Measurements from ENCODE around the gene GPC6.

Gene GPC6

GRCh38 chr13:93231867-93232266 is 5.3 kb downstream of the GPC6 start:
- DNase-seq, result no peak

GRCh38 chr13:93233997-93234416 is 7.4 kb downstream of the GPC6 start:
- no peak for DNase-seq

GRCh38 chr13:93234459-93234858 is 7.9 kb downstream of the GPC6 start:
- no peak for DNase-seq

DNA sequence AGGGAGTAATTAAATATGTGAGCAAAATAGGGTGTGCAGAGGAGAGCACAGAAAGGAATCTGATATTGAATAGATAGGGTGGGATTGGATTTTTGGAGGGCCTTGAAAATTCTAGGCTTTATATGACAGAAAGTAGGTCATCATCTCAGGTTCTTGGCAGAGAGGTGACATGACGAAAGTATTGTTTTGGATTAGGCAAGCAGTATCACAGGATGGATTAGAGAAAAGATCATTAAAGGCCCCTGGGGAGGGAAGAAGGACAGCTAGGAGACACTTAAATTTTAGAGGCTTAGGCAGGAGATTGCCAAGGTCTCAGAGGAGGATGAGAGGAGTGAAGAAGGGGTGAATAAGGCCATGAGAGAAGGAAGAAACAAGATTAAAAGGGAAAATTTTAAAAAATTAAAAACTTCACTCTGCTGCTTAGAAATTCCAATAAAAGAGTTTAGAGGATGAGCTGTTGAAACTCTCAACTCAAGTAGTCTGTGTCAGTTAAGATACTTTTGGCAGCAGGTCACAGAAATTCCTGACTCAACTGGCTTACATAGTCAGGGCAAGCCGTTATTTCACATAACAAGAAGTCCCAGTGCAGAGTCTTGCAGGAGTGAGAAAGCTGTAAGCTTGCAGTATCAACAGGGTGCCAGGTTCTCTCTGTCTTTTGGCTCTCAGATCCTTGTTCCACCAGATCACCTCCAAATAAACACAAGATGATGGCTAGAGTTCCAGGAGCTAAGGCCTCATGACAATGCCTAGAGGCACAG is 8.8 kb downstream of the GPC6 start:
- no peak for DNase-seq

- no peak for DNase-seq
Measured at GRCh38 chr13:93238711-93239110, 12.1 kb downstream of the GPC6 start.

GRCh38 chr13:93243375-93244063 is 16.9 kb downstream of the GPC6 start:
- no peak for DNase-seq

GRCh38 chr13:93244141-93244917 is 17.7 kb downstream of the GPC6 start:
- no peak for DNase-seq

GRCh38 chr13:93244918-93245280 is 18.3 kb downstream of the GPC6 start:
- DNase-seq, result no peak

DNA sequence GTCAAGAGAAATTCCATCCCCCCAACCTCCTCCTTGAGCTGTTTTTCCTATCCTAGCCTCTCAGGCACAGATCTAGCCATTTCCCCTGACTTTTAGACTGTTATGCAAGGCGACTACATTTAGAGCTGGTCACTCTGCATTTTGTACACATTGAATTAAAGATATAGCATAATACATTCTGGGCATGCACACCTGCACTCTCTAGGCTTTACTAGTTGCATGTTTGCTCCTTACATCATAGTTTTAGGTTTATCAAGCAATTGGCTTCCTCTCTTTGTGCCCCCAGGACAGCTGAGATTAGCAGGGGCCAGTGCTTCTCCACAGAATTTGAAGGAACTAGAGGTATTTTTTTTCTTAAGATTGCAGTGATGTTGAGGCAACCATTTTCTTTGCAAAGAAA is 19.5 kb downstream of the GPC6 start:
- DNase-seq, result no peak

DNA sequence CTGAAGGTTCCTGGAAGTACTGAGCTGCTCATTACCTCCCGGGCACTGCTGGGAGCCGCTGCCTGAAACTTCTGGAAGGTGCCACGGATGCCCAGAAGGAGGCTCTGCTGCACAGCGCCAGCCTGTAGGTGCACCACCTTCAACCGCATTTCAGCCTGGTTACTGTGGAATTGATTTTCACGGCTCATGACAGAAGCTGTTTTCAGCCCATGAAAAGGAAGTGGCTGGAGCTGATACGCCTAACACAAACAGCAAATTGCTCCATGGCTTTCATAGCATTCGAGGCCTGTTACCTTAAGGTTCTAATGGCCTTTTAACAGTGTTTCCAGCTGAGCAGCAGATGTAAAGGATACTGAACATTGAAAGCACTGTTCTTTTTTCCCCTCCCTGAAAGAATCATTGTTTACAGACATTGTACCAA is 22.0 kb downstream of the GPC6 start:
- DNase-seq, result no peak

DNA sequence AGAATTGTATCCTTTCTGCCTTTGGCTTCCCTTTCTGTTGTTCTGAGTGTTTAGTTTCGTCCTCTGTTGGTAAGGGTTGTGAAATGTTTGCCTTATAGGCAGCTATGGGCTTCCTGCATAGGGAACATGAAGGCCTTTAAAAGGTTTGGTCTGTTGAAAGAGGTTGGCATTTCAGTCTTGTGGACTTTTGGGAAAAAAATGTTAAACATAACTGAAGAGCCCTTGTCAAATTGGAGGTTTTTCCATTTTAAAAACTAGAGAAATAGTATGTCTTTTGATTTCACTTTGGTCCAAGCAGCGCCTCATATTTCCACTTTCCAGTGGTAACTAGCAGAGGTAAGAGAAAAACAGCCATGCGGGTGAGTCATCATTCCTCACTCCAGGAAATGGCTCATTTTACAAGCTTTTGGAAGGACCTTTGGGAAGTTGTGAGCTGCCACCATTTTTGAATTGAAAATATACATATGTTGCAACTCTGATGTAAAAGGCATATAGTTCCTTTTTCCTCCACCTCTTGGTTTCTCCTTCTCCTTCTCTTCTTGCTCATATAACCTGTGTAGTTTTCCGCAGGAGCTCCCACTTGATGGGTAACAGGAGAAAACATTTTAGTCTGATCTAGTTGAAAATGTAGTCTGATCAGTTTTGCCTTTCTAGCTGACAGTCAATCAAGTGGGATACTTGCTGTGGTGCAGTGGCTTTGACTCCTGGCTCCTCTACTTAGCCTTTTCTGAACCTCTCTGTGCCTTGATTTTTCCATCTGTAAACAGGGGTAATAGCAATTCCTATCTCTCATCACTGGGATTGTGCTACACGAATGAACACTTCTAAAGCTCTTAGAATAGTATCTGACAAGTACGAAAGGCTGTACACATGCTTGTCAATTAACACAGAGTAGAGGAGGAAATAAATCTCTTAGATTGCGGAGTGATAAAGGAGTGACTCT is 23.0 kb downstream of the GPC6 start:
- no peak for DNase-seq

GRCh38 chr13:93254775-93255174 is 28.2 kb downstream of the GPC6 start:
- DNase-seq, result no peak

- no peak for DNase-seq
Measured at GRCh38 chr13:93256998-93257397, 30.4 kb downstream of the GPC6 start.

DNA sequence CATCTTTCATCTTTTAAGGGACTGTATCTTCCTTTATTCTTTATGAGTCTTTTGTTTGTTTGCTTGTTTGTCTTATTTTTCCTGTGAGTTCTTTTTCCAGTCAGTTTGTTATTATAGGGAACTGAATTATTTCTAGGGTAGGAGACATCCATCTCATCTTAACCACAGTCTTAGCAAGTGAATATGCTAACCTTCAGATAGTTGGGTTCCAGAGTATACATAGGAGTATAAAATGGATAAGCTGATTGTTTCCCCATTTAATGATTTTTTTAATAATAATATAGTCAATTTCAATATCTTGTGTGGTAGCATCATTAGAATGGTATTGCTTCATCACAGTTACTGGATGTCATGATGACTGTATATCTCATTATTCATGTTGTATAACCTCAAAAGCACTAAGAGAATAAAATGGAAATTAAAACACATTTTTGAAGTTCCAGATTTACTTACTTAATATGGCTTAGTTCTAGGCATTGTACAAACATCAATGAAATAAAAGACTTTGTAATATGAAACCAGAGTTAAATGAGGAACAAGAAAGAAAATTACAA is 33.0 kb downstream of the GPC6 start:
- no peak for DNase-seq

GRCh38 chr13:93260591-93260990 is 34.0 kb downstream of the GPC6 start:
- DNase-seq, result no peak

DNA sequence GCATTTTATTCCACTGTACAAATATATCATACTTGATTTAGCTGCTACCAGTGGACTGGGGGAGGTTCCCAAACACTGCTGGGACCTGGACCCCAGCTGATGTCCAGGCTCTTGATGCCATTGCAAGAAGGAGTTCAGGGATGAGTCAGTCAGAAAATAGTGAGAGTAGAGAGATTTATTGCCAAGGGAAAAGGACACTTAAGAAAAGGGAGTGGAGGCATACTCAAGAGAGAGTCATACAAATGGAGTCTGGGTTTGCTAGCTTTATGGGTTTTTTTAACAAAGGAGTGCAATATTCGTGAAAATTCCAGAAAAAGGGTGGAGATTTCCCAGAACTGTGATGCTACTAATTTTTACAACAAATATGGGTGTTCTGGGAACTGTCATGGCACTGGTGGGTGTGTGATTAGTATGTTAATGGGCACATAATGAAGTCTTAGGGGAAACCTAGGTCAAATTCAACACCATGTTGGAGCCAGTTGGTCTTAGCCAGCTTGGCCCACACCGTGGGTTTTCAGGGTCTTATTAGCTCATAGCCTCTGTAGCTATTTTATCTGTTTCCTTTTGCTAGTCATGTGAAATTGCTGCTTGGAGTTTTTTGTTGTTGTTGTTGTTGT is 36.2 kb downstream of the GPC6 start:
- no peak for DNase-seq

GRCh38 chr13:93264876-93265275 is 38.3 kb downstream of the GPC6 start:
- no peak for DNase-seq

- DNase-seq, result no peak
Measured at GRCh38 chr13:93265800-93266199, 39.2 kb downstream of the GPC6 start.

DNA sequence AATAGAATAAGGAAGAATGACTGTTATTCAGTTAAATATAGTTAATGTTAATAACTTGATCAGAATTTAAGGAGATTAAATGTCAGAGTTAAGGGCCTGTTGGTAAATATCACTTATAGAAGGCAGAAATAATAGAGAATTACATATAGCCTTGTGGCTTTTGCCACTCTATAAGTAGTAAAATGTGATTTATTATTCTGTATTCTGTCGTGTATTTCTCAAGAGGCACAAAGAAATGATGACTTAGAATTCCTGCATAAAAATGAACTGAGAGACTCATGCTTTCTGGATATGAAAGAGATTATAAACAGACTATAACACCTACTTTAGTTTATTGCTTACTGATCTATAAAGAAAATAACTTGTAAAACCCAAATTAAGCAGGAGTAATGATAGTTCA is 40.1 kb downstream of the GPC6 start:
- DNase-seq, result no peak

- no peak for DNase-seq
Measured at GRCh38 chr13:93268327-93269028, 41.9 kb downstream of the GPC6 start.
